IPS-20b (cell line): ENCODE measurements around the gene TLL1.

Source experiments
- H3K27ac ChIP-seq: one replicate; pipeline ENCODE4 v1.5.1; 2013; ENCODE audit warnings: low read length
- H3K27me3 ChIP-seq: 2 replicates; pipeline ENCODE4 v1.6.1; 2013; ENCODE audit warnings: mild to moderate bottlenecking, low read length, inconsistent platforms; ENCODE audit not compliant: insufficient read depth
- H3K36me3 ChIP-seq: 2 replicates; pipeline ENCODE4 v1.6.1; 2013; ENCODE audit warnings: low read depth, mild to moderate bottlenecking, inconsistent platforms, low read length, moderate library complexity; ENCODE audit not compliant: insufficient read depth
- H3K4me1 ChIP-seq: 2 replicates; pipeline ENCODE4 v1.6.1; 2013; ENCODE audit warnings: mild to moderate bottlenecking, control low read depth, inconsistent platforms, low read length, moderate library complexity; ENCODE audit not compliant: insufficient read depth
- H3K4me3 ChIP-seq: 2 replicates; pipeline ENCODE4 v1.5.1; 2013; ENCODE audit warnings: mild to moderate bottlenecking, low read length, inconsistent platforms
- H3K9ac ChIP-seq: 2 replicates; pipeline ENCODE4 v1.6.1; 2013; ENCODE audit warnings: low read depth, mild to moderate bottlenecking, inconsistent platforms, low read length, moderate library complexity
- H3K9me3 ChIP-seq: 2 replicates; pipeline ENCODE4 v1.6.1; 2013; ENCODE audit warnings: mild to moderate bottlenecking, low read depth, low read length, inconsistent platforms; ENCODE audit not compliant: insufficient read depth

Gene TLL1

DNA sequence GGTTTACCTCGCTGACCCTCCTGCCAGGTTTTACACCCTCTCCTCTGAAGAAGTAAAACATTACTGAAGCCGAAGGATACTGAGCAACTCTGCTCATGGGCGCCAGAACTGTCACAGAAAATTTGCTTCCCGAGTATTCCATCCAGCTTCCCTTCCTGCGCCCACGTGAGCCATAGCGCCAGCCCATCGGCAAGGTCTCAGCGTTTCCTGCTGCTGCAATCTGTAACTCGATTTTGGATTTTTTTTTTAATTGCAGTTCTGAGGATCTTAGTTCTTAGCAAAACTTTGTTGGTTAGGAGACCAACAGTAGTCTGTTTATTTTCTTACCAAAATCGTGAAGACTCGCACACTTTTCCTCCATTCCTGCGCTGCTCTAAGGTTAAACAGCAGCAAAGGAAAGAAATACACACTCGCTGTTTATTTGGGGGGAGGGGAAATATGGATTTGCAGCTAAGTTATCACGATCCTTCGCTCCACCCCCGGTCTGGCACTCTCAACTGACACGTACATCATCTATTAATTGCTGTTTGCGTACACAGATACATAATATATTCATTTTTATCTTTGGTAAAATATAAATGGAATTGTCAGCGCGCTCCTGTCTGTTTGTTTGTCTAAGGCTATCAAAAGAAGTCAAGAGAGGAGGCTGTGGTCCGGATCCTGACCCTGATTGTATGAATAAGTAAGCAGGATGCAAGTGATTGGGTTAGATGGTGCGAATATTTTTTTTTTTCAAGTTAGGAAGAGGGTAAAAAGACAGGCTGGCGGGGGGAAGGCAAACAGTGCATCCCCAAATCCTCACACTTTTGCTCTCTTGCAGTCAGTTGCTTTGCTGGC is at the start of gene TLL1:
TLL1 (plus strand) TSS at position 777 of the 837 bp plus-strand sequence. CDS start 668 bp downstream, outside the sequence.
- no peaks in the 10 kb centered on the region for H3K9me3 ChIP-seq
- peaks cover 75% of the 10 kb centered on the region for H3K27me3 ChIP-seq
- peaks cover 10% of the 10 kb centered on the region; the same call in 1 of the 2 replicates for H3K4me1 ChIP-seq
- peak within 1 kb of the TSS; percentile 70 for H3K4me3 ChIP-seq
- H3K36me3 ChIP-seq = no peaks in the 10 kb centered on the region
- peak within 1 kb of the TSS; percentile 41; the same call in 1 of the 2 replicates for H3K9ac ChIP-seq
- H3K27ac ChIP-seq = no peak within 1 kb of the TSS

DNA sequence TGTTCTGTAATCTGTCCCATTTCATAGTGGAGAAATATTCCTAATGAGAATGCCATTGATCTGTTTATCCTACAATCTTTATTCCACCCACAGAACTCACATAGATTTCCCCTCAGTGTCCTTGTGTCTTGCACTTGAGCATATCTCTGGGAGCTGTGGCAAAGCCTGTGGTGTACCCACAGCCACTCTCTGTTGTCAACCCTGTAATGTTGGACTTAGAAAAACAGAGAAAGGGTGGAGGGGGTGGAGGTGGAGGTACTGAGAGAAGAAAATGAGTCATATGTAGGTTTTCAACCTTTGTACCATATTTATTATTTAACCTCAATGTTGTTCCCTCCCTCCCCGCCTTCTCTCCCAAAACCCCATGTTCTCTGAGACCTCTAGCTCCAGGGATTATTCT is 46.9 kb upstream of the TLL1 start:
- Histone ChIP-seq H3K4me1 (no peaks in the 10 kb centered on the region), H3K36me3 (no peaks in the 10 kb centered on the region), H3K9me3 (no peaks in the 10 kb centered on the region), H3K9ac (no peak overlapping the region), H3K27me3 (no peaks in the 10 kb centered on the region), H3K4me3 (no peak overlapping the region), H3K27ac (no peak overlapping the region)

DNA sequence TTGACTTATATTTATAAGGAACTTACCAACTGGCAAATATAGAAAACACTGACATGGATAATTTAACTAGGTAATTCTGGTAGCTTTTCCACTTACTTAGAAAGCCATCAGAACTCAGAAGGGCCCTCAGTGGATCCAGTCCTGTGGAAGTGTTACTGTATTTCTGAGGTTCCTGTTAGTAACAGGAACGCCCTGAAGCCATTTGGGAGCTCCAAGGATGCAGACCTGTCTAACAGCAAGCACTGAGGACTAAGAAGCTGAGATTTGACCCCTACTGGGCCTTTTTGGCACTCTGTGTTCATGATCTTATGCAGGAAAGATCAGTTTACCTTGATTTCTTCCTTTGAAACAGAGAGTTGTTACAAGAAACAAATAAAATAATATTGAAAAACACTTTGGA is 46.0 kb upstream of the TLL1 start:
- Histone ChIP-seq H3K27me3 (no peaks in the 10 kb centered on the region), H3K9me3 (no peaks in the 10 kb centered on the region), H3K4me3 (no peak overlapping the region), H3K9ac (no peak overlapping the region), H3K27ac (no peak overlapping the region), H3K36me3 (no peaks in the 10 kb centered on the region), H3K4me1 (no peaks in the 10 kb centered on the region)

DNA sequence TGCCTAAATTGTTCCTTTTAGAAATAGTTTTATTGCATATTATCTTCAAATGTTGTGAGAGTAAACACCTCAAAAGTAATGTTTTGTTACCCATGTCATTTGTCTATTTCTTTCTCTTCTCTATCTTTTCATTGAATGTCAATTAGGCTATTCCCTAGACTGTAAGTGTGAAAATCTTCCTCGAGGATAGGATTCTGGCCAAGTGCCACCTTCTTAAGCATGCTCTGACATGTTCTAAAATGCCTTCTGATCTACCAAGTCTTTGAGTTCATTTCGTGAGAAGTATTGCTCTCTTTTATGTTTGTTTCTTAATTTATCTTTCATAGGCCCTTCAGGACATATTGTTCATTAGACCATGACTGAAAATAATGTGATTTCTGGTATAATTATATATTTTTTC is 44.1 kb upstream of the TLL1 start:
- Histone ChIP-seq H3K27me3 (no peaks in the 10 kb centered on the region), H3K9me3 (no peaks in the 10 kb centered on the region), H3K9ac (no peak overlapping the region), H3K4me1 (no peaks in the 10 kb centered on the region), H3K36me3 (no peaks in the 10 kb centered on the region), H3K27ac (no peak overlapping the region), H3K4me3 (no peak overlapping the region)

DNA sequence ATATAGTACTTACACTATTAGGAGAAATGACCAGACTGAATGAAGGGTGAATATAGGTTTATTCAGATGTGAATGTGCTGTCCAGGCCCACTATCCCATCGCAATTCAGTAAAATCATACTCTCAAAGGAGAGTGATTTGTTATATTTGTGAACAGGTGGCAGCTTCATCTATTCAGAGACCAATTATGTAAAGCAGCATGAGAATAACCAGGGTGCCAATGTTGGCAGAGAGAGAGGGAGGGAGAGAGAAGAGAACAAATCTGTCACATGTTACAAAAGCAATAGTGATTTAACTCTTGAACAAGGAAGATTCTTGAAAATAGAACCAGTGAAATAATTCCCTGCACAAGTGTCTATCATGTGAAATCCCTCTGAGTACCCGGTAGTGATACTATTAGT is 38.9 kb upstream of the TLL1 start:
- Histone ChIP-seq H3K36me3 (no peaks in the 10 kb centered on the region), H3K4me3 (no peak overlapping the region), H3K4me1 (no peaks in the 10 kb centered on the region), H3K9ac (no peak overlapping the region), H3K27ac (no peak overlapping the region), H3K27me3 (no peaks in the 10 kb centered on the region), H3K9me3 (no peaks in the 10 kb centered on the region)

DNA sequence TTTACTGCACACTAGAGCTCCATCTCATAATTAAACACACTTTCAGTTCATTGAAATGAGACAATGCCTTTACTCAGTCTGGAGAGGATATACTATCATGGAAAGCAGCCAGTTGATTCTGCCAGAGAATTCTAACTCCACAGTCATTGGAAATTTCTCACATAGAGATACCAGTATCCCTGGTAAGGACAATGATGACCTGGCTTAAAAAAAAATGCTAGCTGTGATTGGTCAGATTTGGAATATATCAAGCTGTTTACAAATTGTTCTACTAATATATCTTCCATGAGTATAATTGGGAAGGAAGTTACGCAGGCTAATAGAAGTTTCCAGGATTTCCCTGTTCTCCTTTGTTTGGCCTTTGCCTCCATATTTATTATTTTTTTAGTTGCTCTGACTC is 34.5 kb upstream of the TLL1 start:
- H3K27me3 ChIP-seq = no peaks in the 10 kb centered on the region
- no peak overlapping the region for H3K9ac ChIP-seq
- H3K27ac ChIP-seq = no peak overlapping the region
- H3K4me1 ChIP-seq = no peaks in the 10 kb centered on the region
- H3K4me3 ChIP-seq = no peak overlapping the region
- no peaks in the 10 kb centered on the region for H3K9me3 ChIP-seq
- no peaks in the 10 kb centered on the region for H3K36me3 ChIP-seq

DNA sequence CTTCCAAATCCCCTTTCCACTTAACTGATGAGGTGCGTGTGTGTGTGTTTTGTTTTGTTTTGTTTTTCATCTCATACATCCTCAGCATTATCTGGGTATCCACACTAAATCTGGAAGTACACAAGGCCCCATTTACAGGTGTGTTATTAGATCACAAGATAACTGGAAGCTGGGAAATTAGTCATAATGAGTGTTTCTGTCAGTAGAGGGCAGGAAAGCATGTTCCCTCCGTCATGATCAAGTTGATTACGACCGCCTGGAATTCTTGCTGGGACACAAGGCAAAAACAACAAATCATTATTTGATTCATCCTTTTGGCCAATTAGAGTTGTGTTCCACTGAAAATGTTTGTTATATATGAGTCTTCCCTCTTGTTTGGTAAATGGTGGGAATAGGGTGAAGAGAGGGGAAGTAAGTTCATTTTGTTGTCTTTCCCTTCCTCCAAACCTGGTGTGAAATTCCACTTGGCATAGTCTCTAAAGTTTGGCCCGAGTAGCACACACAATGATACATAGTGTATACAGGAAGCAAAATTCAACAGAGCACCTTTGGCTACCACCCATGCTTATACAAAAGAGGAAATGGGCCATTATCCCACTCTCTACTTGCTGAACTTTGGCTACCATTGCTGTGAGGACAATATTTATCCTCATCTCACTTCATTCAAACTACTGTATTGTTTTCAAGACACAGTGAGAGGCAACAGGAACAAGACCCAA is 33.3 kb upstream of the TLL1 start:
- H3K9ac ChIP-seq = no peak overlapping the region
- H3K27me3 ChIP-seq = no peaks in the 10 kb centered on the region
- H3K9me3 ChIP-seq = no peaks in the 10 kb centered on the region
- H3K36me3 ChIP-seq = no peaks in the 10 kb centered on the region
- no peak overlapping the region for H3K4me3 ChIP-seq
- H3K4me1 ChIP-seq = no peaks in the 10 kb centered on the region
- H3K27ac ChIP-seq = no peak overlapping the region

DNA sequence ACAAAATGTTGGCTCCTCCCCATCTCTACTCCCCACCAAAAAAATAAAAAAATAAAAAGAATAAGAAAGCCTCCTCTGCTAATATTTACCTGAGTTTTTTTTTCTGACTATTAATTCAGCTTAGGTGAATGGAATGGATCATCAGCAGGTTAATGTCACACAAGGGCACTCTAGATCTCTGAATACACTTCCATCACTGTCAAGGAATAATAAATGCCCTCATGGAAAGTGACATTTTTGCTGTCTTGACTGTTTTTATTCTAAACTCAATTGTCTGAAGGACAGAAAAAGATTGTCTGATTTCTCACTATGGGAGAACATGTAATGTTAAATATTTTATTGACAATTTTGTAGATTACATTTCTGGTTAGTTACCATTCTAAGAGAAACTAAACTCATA is 30.4 kb upstream of the TLL1 start:
- no peaks in the 10 kb centered on the region for H3K4me1 ChIP-seq
- no peaks in the 10 kb centered on the region for H3K9me3 ChIP-seq

DNA sequence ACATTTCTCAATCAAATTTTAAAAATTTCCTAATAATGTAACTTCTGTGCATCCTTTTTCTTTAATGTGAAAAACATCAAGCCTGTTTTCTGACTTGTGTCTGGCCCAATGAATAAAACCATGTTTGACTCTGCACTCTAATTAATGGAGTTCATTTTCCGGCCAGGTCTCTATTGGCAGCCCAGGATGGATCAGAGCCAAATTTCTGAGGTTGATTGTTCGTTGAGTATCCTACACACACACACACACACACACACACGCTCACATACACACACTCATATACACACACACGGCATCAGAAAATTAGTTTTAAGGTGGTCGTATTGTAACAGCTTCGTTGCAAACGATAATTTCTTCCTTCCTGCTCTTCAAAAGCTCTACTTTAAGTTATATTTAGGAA is 28.9 kb upstream of the TLL1 start:
- Histone ChIP-seq H3K27ac (no peak overlapping the region), H3K27me3 (no peaks in the 10 kb centered on the region), H3K4me3 (no peak overlapping the region), H3K9me3 (no peaks in the 10 kb centered on the region), H3K36me3 (no peaks in the 10 kb centered on the region), H3K4me1 (no peaks in the 10 kb centered on the region), H3K9ac (no peak overlapping the region)

More for the DNA sequence above, 30.4 kb upstream of the TLL1 start:
- H3K36me3 ChIP-seq = no peaks in the 10 kb centered on the region
- no peak overlapping the region for H3K9ac ChIP-seq
- H3K4me3 ChIP-seq = no peak overlapping the region
- no peak overlapping the region for H3K27ac ChIP-seq
- H3K27me3 ChIP-seq = no peaks in the 10 kb centered on the region

DNA sequence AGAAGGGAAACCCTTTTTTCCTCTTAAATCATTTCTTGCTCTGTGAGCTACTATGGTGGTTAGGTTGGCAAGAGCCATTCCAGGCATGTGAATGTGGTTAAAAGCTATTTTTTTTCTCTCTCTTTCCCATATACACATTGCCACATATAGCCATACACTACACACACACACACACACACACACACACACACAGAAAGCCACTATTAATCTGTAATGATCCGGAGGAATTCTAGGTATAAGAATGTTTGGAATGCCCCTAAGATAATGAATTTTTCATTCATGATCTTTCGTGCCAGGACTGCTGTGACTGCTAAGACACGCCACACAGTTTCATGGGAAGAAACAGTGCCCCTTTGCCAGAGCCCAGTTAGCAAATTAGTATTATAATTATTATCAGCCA is 21.8 kb upstream of the TLL1 start:
- Histone ChIP-seq H3K27me3 (no peaks in the 10 kb centered on the region), H3K9ac (no peak overlapping the region), H3K4me3 (no peak overlapping the region), H3K9me3 (no peaks in the 10 kb centered on the region), H3K4me1 (no peaks in the 10 kb centered on the region), H3K36me3 (no peaks in the 10 kb centered on the region), H3K27ac (no peak overlapping the region)

DNA sequence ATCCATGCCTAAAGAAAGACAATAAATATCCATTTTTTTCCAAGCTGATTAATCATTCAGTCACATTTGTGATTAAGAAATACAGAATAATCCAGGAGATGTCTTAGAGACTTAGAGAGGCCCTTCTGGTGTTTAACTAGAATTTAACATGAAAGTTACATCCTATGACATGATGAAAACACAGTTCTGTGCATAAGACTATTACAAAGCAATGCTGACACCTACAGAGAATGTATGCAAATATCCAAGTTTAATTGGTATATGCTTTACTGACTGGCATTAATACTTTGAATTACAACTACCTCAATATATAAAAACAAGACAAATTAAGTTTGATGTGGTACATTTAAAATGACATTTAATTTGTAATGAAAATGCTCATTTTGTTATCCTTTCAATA is 17.8 kb upstream of the TLL1 start:
- Histone ChIP-seq H3K9ac (no peak overlapping the region), H3K27me3 (no peaks in the 10 kb centered on the region), H3K27ac (no peak overlapping the region), H3K9me3 (no peaks in the 10 kb centered on the region), H3K4me3 (no peak overlapping the region), H3K36me3 (no peaks in the 10 kb centered on the region), H3K4me1 (no peaks in the 10 kb centered on the region)

DNA sequence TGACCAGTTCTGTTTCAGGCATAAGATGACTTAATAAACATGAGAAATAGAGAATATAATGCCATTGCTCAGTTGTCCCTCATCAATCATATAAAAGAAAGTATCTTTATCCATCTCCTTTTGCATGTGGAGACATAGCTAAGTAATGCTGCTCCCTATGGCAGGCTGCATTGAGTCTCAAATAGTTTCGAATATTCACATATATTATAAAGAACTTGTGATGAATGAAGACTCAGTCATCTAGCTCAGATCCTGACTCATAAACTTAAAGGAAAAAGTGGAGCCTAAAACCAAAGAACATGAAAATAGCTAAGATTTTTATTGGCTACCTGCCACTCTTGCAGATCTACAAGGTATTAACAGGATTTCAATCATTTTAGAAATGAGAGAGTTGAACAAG is 11.7 kb upstream of the TLL1 start:
- Histone ChIP-seq H3K4me3 (no peak overlapping the region), H3K27ac (no peak overlapping the region), H3K27me3 (no peaks in the 10 kb centered on the region), H3K9me3 (no peaks in the 10 kb centered on the region), H3K36me3 (no peaks in the 10 kb centered on the region), H3K4me1 (no peaks in the 10 kb centered on the region), H3K9ac (no peak overlapping the region)
